Subcutaneous adipose tissue (tissue), 4 donors: ENCODE measurements around the gene ESD. TPM values are rescaled to one million over a fixed set of nuclear protein-coding genes. Genes with fewer than 3 reads are reported as not detected.

Experiments
- CTCF ChIP-seq: fragments of 450-650 bp; IDR thresholded peaks from one replicate; pipeline ENCODE4 v1.5.1; 2016; ENCODE audit warnings: low read depth, mild to moderate bottlenecking, control low read depth, antibody characterized with exemption, moderate library complexity
- total RNA-seq, 4 donors: library from RNA; depleted of rRNA; stranded (reverse); fragments of >200 nt; gene quantifications; one replicate each; pipeline ENCODE4 v1.1.0, GENCODE V29; 2016

ESD gene
- total RNA-seq, 4 donors from 2014 or later, result 105 to 187 (median 146) TPM

GRCh38 chr13:46745062-46745461 is 51.9 kb downstream of the ESD start:
- no peak for TF ChIP-seq CTCF

GRCh38 chr13:46743191-46743590 is 53.8 kb downstream of the ESD start:
- no peak for TF ChIP-seq CTCF

GRCh38 chr13:46739447-46740098 is 57.4 kb downstream of the ESD start:
- TF ChIP-seq CTCF, result no peak

- TF ChIP-seq CTCF, result no peak
Measured at GRCh38 chr13:46738766-46739165, 58.2 kb downstream of the ESD start.

GRCh38 chr13:46738055-46738454 is 58.9 kb downstream of the ESD start:
- TF ChIP-seq CTCF, result no peak

GRCh38 chr13:46736541-46737310 is 60.2 kb downstream of the ESD start:
- TF ChIP-seq CTCF, result no peak

- TF ChIP-seq CTCF, result no peak
Measured at GRCh38 chr13:46735425-46735824, 61.5 kb downstream of the ESD start.
